A172 (cell line): ENCODE results near the gene SAP25. TPM values are rescaled to one million over a fixed set of nuclear protein-coding genes. Genes with fewer than 3 reads are reported as not detected.
"Not testable (repeated sequence)": the region's sequence is repeated elsewhere in the genome, so short reads cannot be mapped to it uniquely, and the experiment has no call there.

Source experiments
- DNase-seq: peaks from one replicate; pipeline ENCODE4 v3.0.0-alpha.2; 2015; ENCODE audit warnings: low spot score
- total RNA-seq: library from RNA; depleted of rRNA; stranded (reverse); fragments of >200 nt; shearing (Covaris generic); gene quantifications from 2 replicates; pipeline ENCODE4 v1.2.3, GENCODE V29; 2014

Gene SAP25
- total RNA-seq, 1 experiment from 2014 or later, result 0.55 TPM

GRCh38 chr7:100561491-100562194 is 12.1 kb downstream of the SAP25 start:
- DNase-seq, result no peak

DNA sequence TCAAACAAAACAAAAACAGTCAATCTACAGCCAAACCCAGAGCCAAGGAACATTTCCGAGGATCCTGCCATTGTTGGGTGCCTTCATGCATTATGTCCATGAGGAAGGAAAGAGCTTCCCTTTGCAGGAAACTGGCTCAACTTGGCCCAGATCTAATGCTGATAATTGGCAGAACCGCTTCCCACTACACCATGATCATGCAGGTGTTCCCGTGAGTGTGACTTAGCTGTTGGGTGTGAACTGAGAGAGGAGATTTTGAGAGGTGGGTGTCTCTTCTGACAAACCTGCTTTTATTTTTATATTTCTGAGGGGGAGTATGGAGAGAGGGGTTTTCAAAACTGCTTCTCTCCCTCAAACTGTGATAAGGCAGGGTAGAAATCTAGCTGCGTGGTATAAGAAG is 14.6 kb downstream of the SAP25 start:
- no peak for DNase-seq

DNA sequence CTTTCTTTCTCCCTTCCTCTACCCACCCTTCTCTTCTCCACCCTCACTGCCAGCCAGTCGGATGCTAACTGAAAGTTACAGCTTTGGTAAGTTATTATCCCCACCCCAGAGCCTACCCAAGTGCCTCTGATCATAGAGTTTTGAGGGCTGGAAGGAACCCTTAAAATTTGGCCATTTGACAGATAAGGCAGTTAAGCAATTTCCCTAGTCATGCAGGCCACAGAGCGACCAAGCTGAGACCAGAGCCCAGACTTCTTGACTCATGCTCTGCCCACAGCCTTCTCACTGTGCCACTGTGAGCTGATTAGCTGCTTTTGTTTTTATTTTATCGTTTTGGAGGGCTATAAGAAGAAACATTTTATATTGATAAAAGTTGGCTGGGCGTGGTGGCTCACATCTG is 17.2 kb downstream of the SAP25 start:
- DNase-seq, result peak; percentile 24

- no peak for DNase-seq
Measured at GRCh38 chr7:100555701-100556100, 18.0 kb downstream of the SAP25 start.

DNA sequence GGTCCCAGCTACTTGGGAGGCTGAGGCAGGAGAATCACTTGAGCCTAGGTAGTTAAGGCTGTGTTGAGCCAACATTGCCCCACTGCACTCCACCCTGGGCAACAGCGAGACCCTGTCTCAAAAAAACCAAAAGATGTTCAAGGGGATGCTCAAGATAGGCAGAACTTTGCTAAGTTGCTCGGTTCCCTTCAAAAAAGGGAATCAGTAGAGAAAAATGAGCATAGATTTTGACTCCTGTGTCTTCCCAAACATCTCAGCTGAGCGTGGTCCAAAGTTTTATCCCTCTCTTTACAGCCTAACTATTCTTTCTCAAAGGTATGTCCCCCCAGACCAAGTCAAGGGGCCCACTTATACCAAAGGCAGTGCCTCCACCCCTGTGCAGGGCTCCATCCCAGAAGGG is 20.7 kb downstream of the SAP25 start:
- no peak for DNase-seq

- no peak for DNase-seq
Measured at GRCh38 chr7:100552532-100552931, 21.2 kb downstream of the SAP25 start.

DNA sequence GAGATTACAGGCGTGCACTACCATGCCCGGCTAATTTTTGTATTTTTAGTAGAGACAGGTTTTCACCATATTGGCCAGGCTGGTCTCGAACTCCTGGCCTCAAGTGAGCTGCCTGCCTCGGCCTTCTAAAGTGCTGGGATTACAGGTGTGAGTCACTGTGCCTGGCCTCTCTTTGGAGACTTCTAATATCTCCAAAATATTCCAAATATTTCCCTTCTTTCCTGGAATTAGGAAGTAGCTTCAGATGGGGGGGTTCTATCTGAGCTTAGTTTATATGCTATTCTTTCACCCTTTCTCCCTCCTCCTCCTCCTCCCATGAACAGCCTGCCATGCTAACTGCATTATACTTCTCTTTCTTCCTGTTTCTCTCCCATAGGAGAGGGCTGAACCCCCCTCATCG is 25.3 kb downstream of the SAP25 start:
- peak; percentile 25 for DNase-seq

DNA sequence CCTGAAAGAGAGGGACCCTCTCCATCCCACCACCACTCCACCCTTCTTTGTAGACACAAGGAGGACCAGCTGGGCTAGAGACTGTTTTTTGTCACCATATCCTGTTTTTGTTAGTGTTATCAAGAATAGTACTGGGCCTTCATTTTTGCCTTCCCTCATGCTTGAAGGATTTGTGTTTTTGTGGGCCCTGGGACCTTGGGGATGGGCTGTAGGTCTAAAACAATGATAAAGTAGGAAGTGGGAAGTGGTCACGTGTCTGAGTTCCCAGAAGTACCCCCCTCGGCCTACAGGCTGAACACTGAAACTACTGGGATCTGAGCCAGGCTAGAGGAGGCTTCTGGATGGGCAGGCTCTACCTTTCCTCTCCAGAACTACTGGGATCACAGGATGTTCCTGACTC is 25.8 kb downstream of the SAP25 start:
- DNase-seq, result no peak

DNA sequence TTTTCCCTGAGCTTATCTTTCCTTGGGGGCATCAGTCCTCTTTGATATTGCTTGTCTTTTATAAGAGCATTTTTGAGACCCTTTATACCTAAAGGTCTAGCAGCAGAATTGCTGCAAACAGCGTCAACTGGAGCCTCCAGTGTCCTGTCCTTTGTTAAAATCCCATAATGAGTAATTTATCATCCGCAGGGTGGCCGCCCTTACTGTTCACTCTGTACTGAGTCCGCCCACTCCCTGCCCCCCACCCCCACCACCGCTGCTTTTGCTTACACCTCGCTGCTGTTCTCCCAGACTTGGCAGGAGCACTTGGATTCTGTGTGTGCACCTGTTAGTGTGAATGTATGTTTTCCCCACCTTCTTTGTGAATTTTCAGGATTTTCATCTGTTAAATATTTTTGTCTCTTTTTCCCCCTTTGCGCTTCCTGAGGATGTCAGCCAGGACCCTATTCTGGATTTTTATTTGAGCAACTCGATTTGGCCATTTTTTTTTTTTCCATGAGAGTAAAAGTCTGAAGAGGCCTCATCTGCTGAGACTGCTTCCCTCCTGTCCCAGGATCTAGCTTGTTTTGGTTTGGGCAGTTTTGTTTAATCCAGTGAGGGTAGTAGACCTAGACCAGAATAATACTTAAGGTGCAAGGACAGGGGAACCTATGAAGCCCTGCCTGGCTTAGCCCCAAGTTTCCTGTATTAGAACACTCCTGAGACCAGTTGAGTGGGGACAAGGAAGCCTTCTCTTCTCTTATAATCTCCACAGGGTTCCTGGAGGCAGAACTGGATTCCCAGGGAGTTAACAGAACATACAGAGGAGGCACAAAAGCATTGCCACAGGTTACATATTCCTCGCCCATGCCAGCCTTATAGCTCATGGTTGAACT is 26.5 kb downstream of the SAP25 start:
- DNase-seq, result no peak

- DNase-seq, result no peak
Measured at GRCh38 chr7:100546129-100546925, 27.4 kb downstream of the SAP25 start.

DNA sequence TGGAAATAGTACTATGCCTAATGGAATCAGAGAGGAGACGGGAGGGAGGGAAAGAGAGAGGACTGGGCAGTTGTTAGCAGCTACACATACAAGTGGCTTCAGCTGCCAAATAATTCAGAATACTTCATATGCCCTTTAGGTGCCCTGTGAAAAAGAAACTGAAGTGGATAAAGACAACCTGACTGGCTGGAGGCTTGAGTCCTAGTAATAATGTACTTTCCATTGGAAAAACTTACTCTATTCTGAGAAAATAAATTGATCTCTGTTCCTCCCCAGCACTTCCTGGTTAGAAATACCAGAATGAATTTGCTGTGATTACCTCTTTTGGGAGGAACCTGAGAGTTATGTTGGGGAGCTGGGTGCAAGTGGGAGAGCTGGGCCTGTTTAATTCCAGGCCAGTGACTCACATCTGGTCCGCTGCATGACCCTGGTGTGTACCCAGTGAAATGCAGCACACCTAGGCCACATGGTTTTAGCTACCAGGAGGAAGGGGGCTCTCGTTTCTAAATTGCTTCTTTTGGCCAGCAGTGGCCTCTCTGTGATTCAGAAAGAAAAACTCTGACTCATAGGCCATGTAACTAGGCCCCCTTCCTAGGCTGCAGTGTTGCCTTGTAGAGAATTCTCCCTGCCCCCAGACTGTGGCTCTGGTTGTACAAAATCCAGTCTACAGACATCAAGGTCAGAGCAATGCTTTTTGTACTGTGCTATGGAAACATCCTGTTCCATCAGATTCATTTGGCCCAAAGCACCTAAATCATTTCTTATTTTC is 28.2 kb downstream of the SAP25 start:
- peak; percentile 94 for DNase-seq

- no peak for DNase-seq
Measured at GRCh38 chr7:100544967-100545359, 28.7 kb downstream of the SAP25 start.

DNA sequence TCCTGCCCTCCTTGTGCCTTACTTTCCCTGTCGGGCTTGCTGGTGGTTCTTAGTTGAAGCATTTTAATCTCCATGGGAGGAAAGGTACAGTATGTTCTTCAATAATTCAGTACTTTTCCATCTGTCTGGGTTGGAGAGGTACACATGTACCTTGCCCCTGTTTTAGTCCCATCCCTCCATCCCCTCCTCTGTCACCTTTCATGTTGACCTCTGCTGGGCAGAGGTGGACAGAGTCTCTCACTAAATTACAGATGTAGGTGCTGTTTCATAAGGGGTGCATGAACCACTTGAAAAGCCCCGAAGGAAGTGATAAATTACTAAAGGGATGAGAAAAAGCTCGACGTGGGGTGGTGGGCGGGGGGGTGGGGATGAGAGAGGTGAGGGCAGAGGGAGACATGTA is 29.3 kb downstream of the SAP25 start:
- no peak for DNase-seq

DNA sequence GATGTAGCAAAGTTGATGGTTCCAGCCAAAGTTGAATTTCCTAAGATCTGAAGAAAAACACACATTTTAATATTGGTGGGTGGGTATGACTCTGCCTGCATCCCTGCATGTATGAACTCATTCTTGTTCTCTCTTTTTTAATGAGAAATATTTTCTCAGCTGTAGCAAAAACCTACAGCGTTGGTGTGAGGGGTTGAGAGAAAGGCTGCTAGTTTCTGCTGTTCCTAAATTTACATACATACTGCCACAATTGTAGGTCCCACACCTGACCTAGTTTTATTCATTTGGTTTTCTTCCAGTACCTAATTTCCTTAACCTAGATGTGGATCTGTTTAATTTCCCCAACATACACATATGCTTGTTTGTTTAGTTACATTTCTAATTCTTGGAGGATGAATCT is 30.1 kb downstream of the SAP25 start:
- no peak for DNase-seq

- not testable (repeated sequence) for DNase-seq
Measured at GRCh38 chr7:100541309-100541708, 32.4 kb downstream of the SAP25 start.

- no peak for DNase-seq
Measured at GRCh38 chr7:100540073-100540723, 33.5 kb downstream of the SAP25 start.

DNA sequence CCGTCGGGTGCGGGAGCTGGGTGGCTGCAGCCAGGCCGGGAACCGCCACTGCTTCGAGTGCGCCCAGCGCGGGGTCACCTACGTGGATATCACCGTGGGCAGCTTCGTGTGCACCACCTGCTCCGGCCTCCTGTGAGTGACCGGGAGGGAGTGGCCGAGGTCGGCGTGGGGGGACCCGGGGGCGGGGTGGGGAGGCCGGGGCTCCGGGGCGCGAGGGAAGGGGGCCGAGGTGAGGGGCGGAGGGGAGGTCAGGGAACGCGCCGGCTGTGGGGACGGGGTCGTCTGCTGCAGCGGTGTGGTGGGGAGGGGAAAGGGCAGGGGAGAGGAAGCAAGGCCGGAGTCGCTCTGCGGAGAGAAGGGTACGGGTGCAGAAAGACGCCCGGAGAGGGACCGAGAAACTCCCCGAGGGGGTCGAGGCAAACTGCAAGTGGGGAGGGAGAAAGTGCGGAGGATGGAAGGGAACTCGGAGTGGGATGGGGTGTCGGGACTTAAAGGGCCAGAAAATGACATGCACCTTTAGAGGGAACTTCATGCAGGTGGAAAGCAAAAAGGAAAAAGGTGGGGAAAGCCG is 34.2 kb downstream of the SAP25 start:
- DNase-seq, result no peak

GRCh38 chr7:100538654-100539435 is 34.9 kb downstream of the SAP25 start, which contains the start of gene AGFG2:
Gene AGFG2, plus strand, starts transcription at chr7:100539203. Its CDS starts 144 bp downstream, at chr7:100539347.
- DNase-seq, result peak; percentile 99

- DNase-seq, result no peak
Measured at GRCh38 chr7:100538348-100538653, 35.4 kb downstream of the SAP25 start.

- not testable (repeated sequence) for DNase-seq
Measured at GRCh38 chr7:100536695-100537094, 37.0 kb downstream of the SAP25 start.
